Right cardiac atrium (tissue), 5 donors: Measurements from ENCODE around the gene FST. TPM values are rescaled to one million over a fixed set of nuclear protein-coding genes. Genes with fewer than 3 reads are reported as not detected.

Experiments
- ATAC-seq, 2 donors: fragments of 200-7000 bp; cut with Tn5 transposase; one replicate each; pipeline versions ENCODE4 v1.8.0 to v1.9.1; 2020; ENCODE audit warnings: moderate library complexity in 2 of 2, mild to moderate bottlenecking in 1 of 2
- DNase-seq, 3 donors: peaks; one replicate each; pipeline ENCODE4 v3.0.0-alpha.2; 2020
- H3K27ac ChIP-seq: one replicate; pipeline ENCODE4 v1.5.1; 2013; ENCODE audit warnings: mild to moderate bottlenecking, low read length, control low read depth, moderate library complexity
- H3K27me3 ChIP-seq: one replicate; pipeline ENCODE4 v1.6.1; 2013; ENCODE audit not compliant: control insufficient read depth, insufficient read depth
- H3K4me1 ChIP-seq: one replicate; pipeline ENCODE4 v1.6.1; 2013; ENCODE audit warnings: low read length; ENCODE audit not compliant: control insufficient read depth, insufficient read depth
- H3K4me3 ChIP-seq: one replicate; pipeline ENCODE4 v1.5.1; 2013; ENCODE audit warnings: low read length, control low read depth
- H3K9me3 ChIP-seq: one replicate; pipeline ENCODE4 v1.6.1; 2013; ENCODE audit warnings: low read length; ENCODE audit not compliant: control insufficient read depth
- WGBS: extraction: QIAGEN DNeasy Blood & Tissue Kit; methylation state at CpG from one replicate; pipeline ENCODE4 v1.1.7; 2013; 5-methylcytosine and 5-hydroxymethylcytosine counted together
- intact Hi-C, 4 donors: fragments of 100-400 bp; cut with DNase I; formaldehyde crosslinking; loops; one replicate each; pipeline versions ENCODE4 v1.11.0 to v1.14.0; 2022 to 2023
- polyA plus RNA-seq: library from polyadenylated mRNA; stranded (reverse); fragments of 200-250 nt; gene quantifications from one replicate; pipeline ENCODE4 v1.2.3, GENCODE V29; 2013
- total RNA-seq, 4 donors: library from RNA; stranded (reverse); fragmentation: NEBNext Ultra II Directional; extraction: Animal tissue kit (Norgen Biotek cat#: 25700); gene quantifications; one replicate each; pipeline ENCODE4 v1.2.1, GENCODE V29; 2021
- donor health status: healthy with polysubstance abuse.
- donor health status: DM: no; HTN: yes; CAD: no.
- donor health status: DM: no; HTN: no; CAD: no.
- donor health status: DM: no; HTN: yes; CAD: no; lungs with severe emphysema.
- donor health status: DM: yes; HTN: yes; CAD: no.

The FST gene
- total and polyA plus RNA-seq, 5 donors, result 2.3 to 7.1 (median 3.8) TPM

GRCh38 chr5:53482717-53483638 lies 2.5 kb downstream of the FST start:
- Histone ChIP-seq H3K27me3 (no peaks in the 10 kb centered on the region), H3K9me3 (no peaks in the 10 kb centered on the region), H3K4me3 (peak overlapping the region; percentile 91), H3K27ac (no peak overlapping the region), H3K4me1 (no peaks in the 10 kb centered on the region)
- DNase-seq (peak; percentile 46 to 76 (median 75)), ATAC-seq (peak; percentile 30 to 56)
- WGBS, result 31% methylated on average over 35 of the region's 35 CpGs
- intact Hi-C loops, result loop anchor here in 1 of 4 donors (5.0 kb wide), 2 partner anchors 729 to 744 kb away; no protein-coding TSS in a partner anchor

GRCh38 chr5:53487436-53487835 lies 7.0 kb downstream of the FST start:
- WGBS, result 91% methylated on average over 1 of the region's 1 CpG
- Histone ChIP-seq H3K4me3 (no peak overlapping the region), H3K9me3 (no peaks in the 10 kb centered on the region), H3K27ac (no peak overlapping the region), H3K27me3 (no peaks in the 10 kb centered on the region), H3K4me1 (no peaks in the 10 kb centered on the region)
- intact Hi-C loops, result no loop called here
- DNase-seq (no peak), ATAC-seq (no peak)

GRCh38 chr5:53488195-53488722 lies 7.8 kb downstream of the FST start:
- Histone ChIP-seq H3K27me3 (no peaks in the 10 kb centered on the region), H3K4me3 (no peak overlapping the region), H3K9me3 (no peaks in the 10 kb centered on the region), H3K4me1 (no peaks in the 10 kb centered on the region), H3K27ac (no peak overlapping the region)
- intact Hi-C loops, result no loop called here
- DNase-seq (no peak), ATAC-seq (no peak)
- WGBS, result 37% methylated on average over 8 of the region's 8 CpGs

GRCh38 chr5:53490747-53491146 lies 10.3 kb downstream of the FST start:
- no peak for ATAC-seq
- H3K4me1 ChIP-seq, result no peaks in the 10 kb centered on the region
- intact Hi-C loops, result no loop called here
- DNase-seq, result no peak
- H3K4me3 ChIP-seq, result no peak overlapping the region
- no peak overlapping the region for H3K27ac ChIP-seq
- no peaks in the 10 kb centered on the region for H3K27me3 ChIP-seq
- H3K9me3 ChIP-seq, result no peaks in the 10 kb centered on the region

GRCh38 chr5:53501054-53501453 lies 20.6 kb downstream of the FST start:
- H3K4me3 ChIP-seq, result no peak overlapping the region
- no peaks in the 10 kb centered on the region for H3K9me3 ChIP-seq
- no peak overlapping the region for H3K27ac ChIP-seq
- intact Hi-C loops, result no loop called here
- H3K27me3 ChIP-seq, result no peaks in the 10 kb centered on the region
- H3K4me1 ChIP-seq, result no peaks in the 10 kb centered on the region
- DNase-seq (no peak), ATAC-seq (no peak)
- 28% methylated on average over 2 of the region's 2 CpGs for WGBS

GRCh38 chr5:53503562-53504218 lies 23.3 kb downstream of the FST start:
- H3K27me3 ChIP-seq, result no peaks in the 10 kb centered on the region
- no peak overlapping the region for H3K27ac ChIP-seq
- DNase-seq (no peak), ATAC-seq (no peak)
- no peaks in the 10 kb centered on the region for H3K9me3 ChIP-seq
- 36% methylated on average over 3 of the region's 3 CpGs for WGBS
- H3K4me1 ChIP-seq, result no peaks in the 10 kb centered on the region
- H3K4me3 ChIP-seq, result no peak overlapping the region
- intact Hi-C loops, result no loop called here

GRCh38 chr5:53507013-53507412 lies 26.6 kb downstream of the FST start:
- H3K4me1 ChIP-seq, result no peaks in the 10 kb centered on the region
- 91% methylated on average over 4 of the region's 4 CpGs for WGBS
- H3K9me3 ChIP-seq, result no peaks in the 10 kb centered on the region
- H3K27ac ChIP-seq, result no peak overlapping the region
- no peak overlapping the region for H3K4me3 ChIP-seq
- no peaks in the 10 kb centered on the region for H3K27me3 ChIP-seq
- intact Hi-C loops, result no loop called here
- ATAC-seq (no peak), DNase-seq (no peak)

- Histone ChIP-seq H3K4me3 (no peak overlapping the region), H3K27ac (no peak overlapping the region), H3K9me3 (no peaks in the 10 kb centered on the region), H3K4me1 (no peaks in the 10 kb centered on the region), H3K27me3 (no peaks in the 10 kb centered on the region)
- intact Hi-C loops, result no loop called here
- DNase-seq (no peak), ATAC-seq (no peak)
- 79% methylated on average over 3 of the region's 3 CpGs for WGBS
These were observed 27.7 kb downstream of the FST start for GRCh38 chr5:53508125-53508524.

- no peaks in the 10 kb centered on the region for H3K27me3 ChIP-seq
- DNase-seq (no peak), ATAC-seq (no peak)
- H3K9me3 ChIP-seq, result no peaks in the 10 kb centered on the region
- no peak overlapping the region for H3K27ac ChIP-seq
- no peaks in the 10 kb centered on the region for H3K4me1 ChIP-seq
- intact Hi-C loops, result no loop called here
- no peak overlapping the region for H3K4me3 ChIP-seq
These were observed 32.1 kb downstream of the FST start for GRCh38 chr5:53512539-53512938.

GRCh38 chr5:53515988-53516387 lies 35.6 kb downstream of the FST start:
- no peak for ATAC-seq
- Histone ChIP-seq H3K27ac (no peak overlapping the region), H3K4me3 (no peak overlapping the region), H3K4me1 (no peaks in the 10 kb centered on the region), H3K9me3 (no peaks in the 10 kb centered on the region), H3K27me3 (no peaks in the 10 kb centered on the region)
- DNase-seq, result no peak
- WGBS, result 84% methylated on average over 6 of the region's 6 CpGs
- intact Hi-C loops, result no loop called here

- no peaks in the 10 kb centered on the region for H3K4me1 ChIP-seq
- no peaks in the 10 kb centered on the region for H3K27me3 ChIP-seq
- H3K9me3 ChIP-seq, result no peaks in the 10 kb centered on the region
- H3K4me3 ChIP-seq, result no peak overlapping the region
- no peak for ATAC-seq
- DNase-seq, result no peak
- intact Hi-C loops, result no loop called here
- no peak overlapping the region for H3K27ac ChIP-seq
These were observed 40.4 kb downstream of the FST start for GRCh38 chr5:53520813-53521212.
